Daoy (cell line): ENCODE measurements around the gene KCNJ9. TPM values are rescaled to one million over a fixed set of nuclear protein-coding genes. Genes with fewer than 3 reads are reported as not detected.

ENCODE experiments used
- total RNA-seq: library from RNA; depleted of rRNA; stranded (reverse); fragments of >200 nt; shearing (Covaris generic); gene quantifications from 2 replicates; pipeline ENCODE4 v1.2.3, GENCODE V29; 2014; rRNA removed

The KCNJ9 gene
- total RNA-seq, 1 experiment from 2014 or later, result not detected

Other genes with a start within 250 kb of the KCNJ9 start
- not detected in 2 replicates for gene VSIG8, start 218.9 kb upstream of the KCNJ9 start, total RNA-seq
- gene CFAP45, start 181.4 kb upstream of the KCNJ9 start, total RNA-seq, result 0.46 and 1.7 TPM in 2 replicates
- gene TAGLN2, start 156.0 kb upstream of the KCNJ9 start, total RNA-seq, result 570 and 651 TPM in 2 replicates
- 1.7 and 2.7 TPM in 2 replicates for gene IGSF9, start 135.9 kb upstream of the KCNJ9 start, total RNA-seq
- gene SLAMF9, start 127.3 kb upstream of the KCNJ9 start, total RNA-seq, result 0.77 TPM in 1 of 2 replicates, not detected in the other
- gene PIGM, start 49.5 kb upstream of the KCNJ9 start, total RNA-seq, result 5.2 and 5.3 TPM in 2 replicates
- under 0.01 TPM in 1 of 2 replicates, not detected in the other for gene KCNJ10, start 11.4 kb upstream of the KCNJ9 start, total RNA-seq
- gene IGSF8, start 17.1 kb downstream of the KCNJ9 start, total RNA-seq, result 26.0 and 27.6 TPM in 2 replicates
- gene ATP1A2, start 34.2 kb downstream of the KCNJ9 start, total RNA-seq, result not detected in 2 replicates
- not detected in 2 replicates for gene ATP1A4, start 70.1 kb downstream of the KCNJ9 start, total RNA-seq
- gene CASQ1, start 109.0 kb downstream of the KCNJ9 start, total RNA-seq, result not detected in 2 replicates
- gene PEA15, start 123.8 kb downstream of the KCNJ9 start, total RNA-seq, result 51.9 and 57.7 TPM in 2 replicates
- 32.1 and 58.1 TPM in 2 replicates for gene DCAF8, start 181.0 kb downstream of the KCNJ9 start, total RNA-seq
- 70.1 and 90.3 TPM in 2 replicates for gene PEX19, start 203.6 kb downstream of the KCNJ9 start, total RNA-seq